CD4-positive, CD25-positive, alpha-beta regulatory T cell (primary cell): Measurements from ENCODE around the gene CMTM8. TPM values are rescaled to one million over a fixed set of nuclear protein-coding genes. Genes with fewer than 3 reads are reported as not detected.

Source experiments
- ATAC-seq, 2 donors: fragments of 150-1000 bp; cut with Tn5 transposase; one replicate each; pipeline ENCODE4 v1.10.0; 2021; ENCODE audit warnings: low read depth in 2 of 2, moderate number of reproducible peaks in 2 of 2, moderate library complexity in 1 of 2
- DNase-seq, 3 donors: peaks; one replicate each; pipeline versions ENCODE4 v3.0.0 to v3.0.0-alpha.2; 2012 to 2022; ENCODE audit warnings: mixed read lengths in 1 of 3
- H3K27ac ChIP-seq: one replicate; pipeline ENCODE4 v1.7.0; 2013; ENCODE audit warnings: mild to moderate bottlenecking, low read length; ENCODE audit not compliant: insufficient read depth, poor library complexity, severe bottlenecking
- H3K27me3 ChIP-seq: one replicate; pipeline ENCODE4 v1.7.0; 2013; ENCODE audit warnings: low read length; ENCODE audit not compliant: control insufficient read depth, insufficient read depth
- H3K36me3 ChIP-seq: one replicate; pipeline ENCODE4 v1.7.0; 2013; ENCODE audit warnings: mild to moderate bottlenecking, low read length, moderate library complexity; ENCODE audit not compliant: control insufficient read depth, insufficient read depth
- H3K4me1 ChIP-seq: 2 replicates; pipeline ENCODE4 v1.7.0; 2013; ENCODE audit warnings: mild to moderate bottlenecking, low read length; ENCODE audit not compliant: insufficient read depth, control insufficient read depth, poor library complexity, severe bottlenecking
- H3K4me3 ChIP-seq: one replicate; pipeline ENCODE4 v1.7.0; 2013; ENCODE audit warnings: low read depth, mild to moderate bottlenecking, low read length, moderate library complexity
- H3K9me3 ChIP-seq, 2 experiments: 1 replicate in 1 of 2; 2 replicates in 1 of 2; pipeline ENCODE4 v1.7.0; 2013; ENCODE audit warnings: low read length in 2 of 2, mild to moderate bottlenecking in 1 of 2, moderate library complexity in 1 of 2; ENCODE audit not compliant: control insufficient read depth in 2 of 2
- H3K27ac Mint-ChIP-seq, 3 donors: one replicate each; pipeline ENCODE4 v1.8.0; 2020 to 2022; ENCODE audit warnings: mild to moderate bottlenecking in 3 of 3, mixed read lengths in 3 of 3, moderate library complexity in 2 of 3
- H3K27me3 Mint-ChIP-seq: one replicate; pipeline ENCODE4 v1.8.0; 2022; ENCODE audit warnings: mild to moderate bottlenecking, mixed read lengths
- H3K36me3 Mint-ChIP-seq: one replicate; pipeline ENCODE4 v1.8.0; 2020; ENCODE audit warnings: mixed read lengths
- H3K4me1 Mint-ChIP-seq, 4 donors: one replicate each; pipeline ENCODE4 v1.8.0; 2020 to 2022; ENCODE audit warnings: mixed read lengths in 4 of 4, mild to moderate bottlenecking in 1 of 4
- H3K4me3 Mint-ChIP-seq, 4 donors: one replicate each; pipeline ENCODE4 v1.8.0; 2020 to 2022; ENCODE audit warnings: mild to moderate bottlenecking in 4 of 4, mixed read lengths in 4 of 4, moderate library complexity in 3 of 4
- H3K9me3 Mint-ChIP-seq, 7 donors: one replicate each; pipeline ENCODE4 v1.8.0; 2020 to 2022; ENCODE audit warnings: mixed read lengths in 7 of 7, mild to moderate bottlenecking in 3 of 7, moderate library complexity in 2 of 7
- polyA plus RNA-seq, 4 donors: library from polyadenylated mRNA; unstranded; fragments of 300-500 nt; fragmentation: Illumina TruSeq; gene quantifications; one replicate each; pipeline ENCODE4 v1.2.3, GENCODE V29; 2021
- total RNA-seq: library from RNA; stranded (reverse); gene quantifications from one replicate; pipeline ENCODE4 v1.2.3, GENCODE V29; 2022

Gene CMTM8
- total and polyA plus RNA-seq, 5 donors from 2014 or later: 5.8 to 14.6 (median 13.1) TPM

DNA sequence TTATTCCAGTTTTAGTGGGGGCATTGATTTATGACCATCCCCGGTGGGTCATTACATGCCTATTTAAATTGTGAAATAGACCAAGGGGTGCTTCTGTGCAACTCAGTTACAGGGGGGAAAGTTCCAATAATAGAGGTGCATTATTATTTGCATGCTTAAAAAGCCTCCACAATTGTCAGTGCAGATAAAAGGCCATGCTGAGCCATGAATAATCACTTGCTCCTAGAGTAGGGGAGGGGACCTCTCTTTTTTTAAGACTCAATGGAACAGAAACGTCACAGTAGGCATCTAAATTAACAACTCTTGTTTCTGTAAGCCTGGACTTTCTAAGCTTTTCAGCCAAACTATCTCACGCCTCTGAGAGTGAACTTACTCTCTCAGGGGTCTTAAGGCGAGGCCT, 86.7 kb downstream of the CMTM8 start:
- Mint-ChIP-seq H3K4me1 (peaks cover 0 to 8% (median 3%) of the 10 kb centered on the region in 4 donors), H3K36me3 (no peaks in the 10 kb centered on the region), H3K27me3 (no peaks in the 10 kb centered on the region), H3K9me3 (no peaks in the 10 kb centered on the region), H3K27ac (peak overlapping the region in 1 of 3 donors; percentile 16), H3K4me3 (no peak overlapping the region)
- no peaks in the 10 kb centered on the region for H3K9me3 ChIP-seq
- ATAC-seq (no peak), DNase-seq (no peak)
- no peak overlapping the region for H3K4me3 ChIP-seq
- H3K36me3 ChIP-seq: no peaks in the 10 kb centered on the region
- H3K27ac ChIP-seq: no peak overlapping the region
- no peaks in the 10 kb centered on the region for H3K4me1 ChIP-seq
- H3K27me3 ChIP-seq: no peaks in the 10 kb centered on the region

DNA sequence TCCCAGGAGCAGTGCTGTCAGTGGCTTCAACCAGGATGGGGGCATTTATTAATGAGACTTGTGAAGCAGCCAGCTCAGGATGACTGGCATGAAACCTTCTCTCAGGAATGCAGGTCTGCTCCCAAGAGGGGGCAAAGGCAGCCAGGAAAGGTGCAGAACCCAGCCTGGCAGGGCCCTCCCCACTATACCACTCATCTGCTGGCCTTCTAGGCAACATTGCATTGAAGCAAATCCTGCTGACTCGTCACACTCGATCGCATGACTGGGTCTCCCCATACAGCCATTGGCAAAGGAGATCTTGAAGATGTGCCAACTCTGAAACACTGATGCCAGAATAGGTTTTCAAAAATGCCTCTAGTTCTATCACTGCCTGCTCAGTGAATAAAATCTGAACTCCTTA, 87.4 kb downstream of the CMTM8 start:
- Histone ChIP-seq H3K9me3 (no peaks in the 10 kb centered on the region), H3K4me1 (no peaks in the 10 kb centered on the region), H3K27me3 (no peaks in the 10 kb centered on the region), H3K4me3 (no peak overlapping the region), H3K27ac (no peak overlapping the region), H3K36me3 (no peaks in the 10 kb centered on the region)
- H3K27ac Mint-ChIP-seq: no peak overlapping the region
- peaks cover 0 to 1% (median 0%) of the 10 kb centered on the region in 7 donors for H3K9me3 Mint-ChIP-seq
- DNase-seq: no peak
- no peaks in the 10 kb centered on the region for H3K27me3 Mint-ChIP-seq
- no peak overlapping the region for H3K4me3 Mint-ChIP-seq
- ATAC-seq: no peak
- H3K4me1 Mint-ChIP-seq: peaks cover 0 to 12% (median 6%) of the 10 kb centered on the region in 4 donors
- H3K36me3 Mint-ChIP-seq: no peaks in the 10 kb centered on the region

- H3K27ac Mint-ChIP-seq: no peak overlapping the region
- Histone ChIP-seq H3K9me3 (no peaks in the 10 kb centered on the region), H3K27me3 (no peaks in the 10 kb centered on the region), H3K4me3 (no peak overlapping the region), H3K36me3 (no peaks in the 10 kb centered on the region), H3K27ac (no peak overlapping the region), H3K4me1 (no peaks in the 10 kb centered on the region)
- peaks cover 0 to 2% (median 0%) of the 10 kb centered on the region in 7 donors for H3K9me3 Mint-ChIP-seq
- H3K36me3 Mint-ChIP-seq: no peaks in the 10 kb centered on the region
- no peak for ATAC-seq
- H3K4me1 Mint-ChIP-seq: peaks cover 2 to 17% (median 13%) of the 10 kb centered on the region in 4 donors
- no peak overlapping the region for H3K4me3 Mint-ChIP-seq
- DNase-seq: no peak
- H3K27me3 Mint-ChIP-seq: no peaks in the 10 kb centered on the region
Observed at GRCh38 chr3:32326795-32327194, 88.3 kb downstream of the CMTM8 start.

GRCh38 chr3:32334675-32335074, 96.2 kb downstream of the CMTM8 start:
- peaks cover 0 to 2% (median 0%) of the 10 kb centered on the region in 7 donors for H3K9me3 Mint-ChIP-seq
- no peaks in the 10 kb centered on the region for H3K27me3 Mint-ChIP-seq
- H3K27ac ChIP-seq: no peak overlapping the region
- H3K4me1 ChIP-seq: peaks cover 25% of the 10 kb centered on the region
- H3K9me3 ChIP-seq: no peaks in the 10 kb centered on the region
- peak overlapping the region in 2 of 4 donors; percentile 32 to 33 for H3K4me3 Mint-ChIP-seq
- peak overlapping the region; percentile 3 for H3K4me3 ChIP-seq
- no peaks in the 10 kb centered on the region for H3K36me3 Mint-ChIP-seq
- no peaks in the 10 kb centered on the region for H3K27me3 ChIP-seq
- DNase-seq (peak in 2 of 3 donors; percentile 58 to 65), ATAC-seq (peak; percentile 68 to 82)
- H3K4me1 Mint-ChIP-seq: peaks cover 11 to 52% (median 38%) of the 10 kb centered on the region in 4 donors
- peak overlapping the region; percentile 79 to 94 (median 83) for H3K27ac Mint-ChIP-seq
- H3K36me3 ChIP-seq: no peaks in the 10 kb centered on the region

DNA sequence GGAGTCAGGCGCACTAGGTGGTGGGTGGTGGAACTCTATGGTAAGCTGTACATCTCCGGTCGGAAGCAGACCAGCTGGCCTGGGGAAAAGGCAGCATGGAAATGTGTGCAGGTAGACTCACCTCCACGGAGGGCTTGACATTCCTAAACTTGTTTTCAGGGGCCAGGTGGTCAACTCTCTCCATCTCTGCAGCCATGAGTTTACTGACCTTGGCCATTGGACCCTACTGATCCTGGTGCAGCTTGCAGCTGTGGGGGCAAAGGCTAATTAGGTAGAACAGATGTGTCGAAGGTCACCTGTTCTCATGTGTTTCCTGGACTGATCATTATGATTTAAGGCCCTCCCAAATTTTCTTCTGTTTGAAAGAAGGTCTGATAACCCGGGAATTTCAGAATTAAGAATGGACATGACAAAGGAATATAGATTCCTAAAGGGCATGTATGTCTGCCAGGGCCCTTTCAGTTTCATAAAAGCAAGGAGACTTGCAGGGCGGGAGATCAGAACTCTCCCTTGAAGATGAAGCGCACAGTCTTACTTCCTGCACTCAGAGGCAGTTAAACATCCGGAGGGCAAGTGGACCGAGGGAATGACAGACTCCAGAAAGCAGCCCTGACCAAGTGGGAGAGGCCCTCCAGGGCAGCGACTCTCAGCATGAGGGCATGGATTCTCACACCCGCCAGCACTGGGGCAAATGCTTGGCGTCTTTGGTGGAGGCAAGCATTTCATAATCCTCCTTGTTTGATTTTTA, 97.1 kb downstream of the CMTM8 start:
- peaks cover 11 to 50% (median 37%) of the 10 kb centered on the region in 4 donors for H3K4me1 Mint-ChIP-seq
- no peaks in the 10 kb centered on the region for H3K36me3 ChIP-seq
- peaks cover 0 to 2% (median 0%) of the 10 kb centered on the region in 7 donors for H3K9me3 Mint-ChIP-seq
- no peaks in the 10 kb centered on the region for H3K27me3 ChIP-seq
- peak overlapping the region; percentile 43 for H3K27ac ChIP-seq
- peaks cover 25% of the 10 kb centered on the region for H3K4me1 ChIP-seq
- ATAC-seq (peak; percentile 54 to 57), DNase-seq (peak in 2 of 3 donors; percentile 21 to 67)
- H3K4me3 ChIP-seq: peak overlapping the region; percentile 28
- H3K27ac Mint-ChIP-seq: peak overlapping the region; percentile 78 to 94 (median 83)
- H3K27me3 Mint-ChIP-seq: no peaks in the 10 kb centered on the region
- H3K36me3 Mint-ChIP-seq: no peaks in the 10 kb centered on the region
- peak overlapping the region; percentile 3 to 72 (median 49) for H3K4me3 Mint-ChIP-seq
- H3K9me3 ChIP-seq: no peaks in the 10 kb centered on the region

- Mint-ChIP-seq H3K27me3 (no peaks in the 10 kb centered on the region), H3K4me3 (peak overlapping the region in 3 of 4 donors; percentile 43 to 72 (median 55)), H3K9me3 (no peaks in the 10 kb centered on the region), H3K27ac (peak overlapping the region; percentile 78 to 94 (median 83)), H3K4me1 (peaks cover 11 to 46% (median 33%) of the 10 kb centered on the region in 4 donors), H3K36me3 (no peaks in the 10 kb centered on the region)
- Histone ChIP-seq H3K36me3 (no peaks in the 10 kb centered on the region), H3K4me1 (peaks cover 25% of the 10 kb centered on the region), H3K27me3 (no peaks in the 10 kb centered on the region), H3K4me3 (peak overlapping the region; percentile 28), H3K27ac (peak overlapping the region; percentile 43), H3K9me3 (no peaks in the 10 kb centered on the region)
- DNase-seq (no peak), ATAC-seq (no peak)
Observed at GRCh38 chr3:32336113-32336498, 97.6 kb downstream of the CMTM8 start.

DNA sequence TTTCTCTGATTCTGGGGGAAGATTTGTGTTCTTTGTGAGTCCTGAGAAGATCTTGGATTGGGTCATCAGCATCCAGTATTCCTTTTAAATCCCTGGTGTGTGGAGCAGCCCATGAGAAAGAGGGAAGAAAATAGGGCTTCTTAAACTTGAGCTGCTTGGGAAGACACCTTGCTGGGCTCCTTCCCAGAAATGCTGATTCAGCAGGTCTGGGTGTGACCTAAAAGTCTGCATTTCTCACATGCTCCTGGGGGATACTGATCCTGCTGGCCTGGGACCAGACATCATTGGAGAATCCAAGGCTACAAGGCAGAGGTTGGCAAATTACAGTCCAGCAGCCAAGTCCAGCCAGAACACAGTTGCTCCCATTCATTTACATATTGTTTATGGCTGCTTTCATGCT, 99.0 kb downstream of the CMTM8 start:
- Histone ChIP-seq H3K36me3 (no peaks in the 10 kb centered on the region), H3K4me3 (no peak overlapping the region), H3K27ac (no peak overlapping the region), H3K27me3 (no peaks in the 10 kb centered on the region), H3K9me3 (no peaks in the 10 kb centered on the region), H3K4me1 (peaks cover 25% of the 10 kb centered on the region)
- DNase-seq (no peak), ATAC-seq (no peak)
- Mint-ChIP-seq H3K27ac (peak overlapping the region in 1 of 3 donors; percentile 94), H3K27me3 (no peaks in the 10 kb centered on the region), H3K4me1 (peaks cover 5 to 35% (median 25%) of the 10 kb centered on the region in 4 donors), H3K9me3 (no peaks in the 10 kb centered on the region), H3K36me3 (no peaks in the 10 kb centered on the region), H3K4me3 (no peak overlapping the region)

DNA sequence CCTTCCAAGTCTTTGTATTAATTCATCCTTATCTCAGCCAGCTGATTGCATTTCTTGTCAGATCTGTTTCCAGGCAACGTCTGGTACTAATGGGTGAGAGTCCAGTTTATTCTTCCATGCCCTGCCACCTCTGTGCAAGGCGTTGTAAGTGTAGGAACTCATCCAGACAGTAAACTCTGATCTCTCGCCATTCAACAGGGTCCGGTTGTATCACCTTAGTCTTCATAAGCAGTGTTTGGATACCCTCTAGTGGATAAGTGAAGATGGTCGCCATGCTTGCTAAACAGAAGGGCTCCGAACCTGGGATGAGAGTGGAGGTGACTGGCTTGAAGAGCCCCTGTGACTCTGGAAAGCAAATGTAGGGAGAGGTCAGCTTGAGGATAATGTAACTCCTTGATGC, 101.6 kb downstream of the CMTM8 start:
- Histone ChIP-seq H3K27me3 (no peaks in the 10 kb centered on the region), H3K4me1 (peaks cover 18% of the 10 kb centered on the region), H3K27ac (no peak overlapping the region), H3K36me3 (no peaks in the 10 kb centered on the region), H3K9me3 (no peaks in the 10 kb centered on the region), H3K4me3 (no peak overlapping the region)
- Mint-ChIP-seq H3K27ac (no peak overlapping the region), H3K9me3 (no peaks in the 10 kb centered on the region), H3K27me3 (no peaks in the 10 kb centered on the region), H3K36me3 (no peaks in the 10 kb centered on the region), H3K4me3 (no peak overlapping the region), H3K4me1 (peaks cover 5 to 27% (median 22%) of the 10 kb centered on the region in 4 donors)
- DNase-seq: peak in 2 of 3 donors; percentile 53 to 54
- peak in 1 of 2 donors; percentile 61 for ATAC-seq
